ENCODE measurements around the gene PAWR. TPM values are rescaled to one million over a fixed set of nuclear protein-coding genes. Genes with fewer than 3 reads are reported as not detected.

Gene PAWR
- total and polyA plus RNA-seq, 10 of the 15 experiments (the other 5 are each of a cell fraction or from before 2014, with no cell fraction given), result 8.1 to 70.6 (median 24.2) TPM

- intact Hi-C loops (cut with micrococcal nuclease; ENCODE audit: unreplicated experiment), result no loop called here
- TF ChIP-seq, protein P1, sequence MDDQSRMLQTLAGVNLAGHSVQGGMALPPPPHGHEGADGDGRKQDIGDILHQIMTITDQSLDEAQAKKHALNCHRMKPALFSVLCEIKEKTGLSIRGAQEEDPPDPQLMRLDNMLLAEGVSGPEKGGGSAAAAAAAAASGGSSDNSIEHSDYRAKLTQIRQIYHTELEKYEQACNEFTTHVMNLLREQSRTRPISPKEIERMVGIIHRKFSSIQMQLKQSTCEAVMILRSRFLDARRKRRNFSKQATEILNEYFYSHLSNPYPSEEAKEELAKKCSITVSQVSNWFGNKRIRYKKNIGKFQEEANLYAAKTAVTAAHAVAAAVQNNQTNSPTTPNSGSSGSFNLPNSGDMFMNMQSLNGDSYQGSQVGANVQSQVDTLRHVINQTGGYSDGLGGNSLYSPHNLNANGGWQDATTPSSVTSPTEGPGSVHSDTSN (IDR thresholded peaks at IDR 0.05; ENCODE audit: insufficient replicate concordance, low read depth, low read length), result no peak
- TF ChIP-seq RAD51 (IDR thresholded peaks at IDR 0.05), result no peak
- no peak for TF ChIP-seq FOXK2 (IDR thresholded peaks at IDR 0.05)
- TF ChIP-seq ZBTB11 (CRISPR knock-in tag; IDR thresholded peaks at IDR 0.05), result no peak
- TF ChIP-seq IKZF1 (conservative IDR thresholded peaks at IDR 0.05), result no peak
- TF ChIP-seq GATAD2B (conservative IDR thresholded peaks at IDR 0.05; ENCODE audit: low read depth), result no peak
- TF ChIP-seq ESRRA (IDR thresholded peaks at IDR 0.05; ENCODE audit: low read length), result no peak
- TF ChIP-seq ZNF687 (IDR thresholded peaks at IDR 0.05), result no peak
- no peak for TF ChIP-seq CHD2 (IDR thresholded peaks at IDR 0.05; ENCODE audit: borderline replicate concordance, low read depth, low read length)
- no peak for TF ChIP-seq PAX8 (IDR thresholded peaks at IDR 0.05)
- no peak for TF ChIP-seq E2F8 (IDR thresholded peaks at IDR 0.05; ENCODE audit: low read depth, partially characterized antibody)
- no peak for TF ChIP-seq MYC (IDR thresholded peaks at IDR 0.05; ENCODE audit: insufficient read depth, insufficient read length, insufficient replicate concordance, low read length, severe bottlenecking)
- TF ChIP-seq NFIC (IDR thresholded peaks at IDR 0.05; ENCODE audit: low read depth, low read length), result no peak
These were observed 121.1 kb downstream of the PAWR start for GRCh38 chr12:79569679-79570078.

More at GRCh38 chr12:79569679-79570078, 121.1 kb downstream of the PAWR start:
- CTCF ChIA-PET, result interaction anchor here (0.6 kb wide), 1 partner anchor 15 kb away, joined by 3 read pairs; no protein-coding TSS in a partner anchor
- Histone ChIP-seq H3K4me1 (ENCODE audit: control insufficient read depth, insufficient read depth, low read length) (no peaks in the 10 kb centered on the region), H3K36me3 (ENCODE audit: control insufficient read depth in 2 of 2, insufficient read depth in 2 of 2, low read length in 1 of 2) (peaks cover 0 to 2% of the 10 kb centered on the region in 2 experiments; a peak in 3 of 4 replicates), H3K27me3 (replicated peaks in 1 of 2; ENCODE audit: control insufficient read depth in 2 of 2, insufficient read depth in 2 of 2, low read length in 1 of 2) (no peaks in the 10 kb centered on the region), H3K4me2 (ENCODE audit: control insufficient read depth, insufficient read depth) (no peak overlapping the region), H4K20me1 (ENCODE audit: control insufficient read depth, insufficient read depth) (no peaks in the 10 kb centered on the region), H3K79me2 (ENCODE audit: control insufficient read depth, insufficient read depth, low read length) (no peaks in the 10 kb centered on the region), H3K9me3 (replicated peaks; ENCODE audit: control insufficient read depth, insufficient read depth, low read length) (peaks cover 4% of the 10 kb centered on the region; the same call in 1 of the 3 replicates), H3K27ac (ENCODE audit: control insufficient read depth, insufficient read depth) (no peak overlapping the region), H3K4me3 (no peak overlapping the region), H3K9ac (ENCODE audit: control insufficient read depth, insufficient read depth, low read length) (no peak overlapping the region), H2AFZ (ENCODE audit: control insufficient read depth, low read depth, low read length) (no peak overlapping the region)
- DNase-seq (ENCODE audit: low read depth, low spot score) (no peak), FAIRE-seq (no peak), ATAC-seq (no peak)
- no TSS peak for BruUV-seq (replicated peaks)
- 100% methylated on average over 2 of the region's 3 CpGs for WGBS (ENCODE audit: insufficient coverage, insufficient replicate concordance, low lambda C conversion rate, missing lambda C conversion rate)
- POLR2A ChIA-PET, result no interaction called here
- SMC1A ChIA-PET (ENCODE audit: uncharacterized antibody, unreplicated experiment), result interaction anchor here (0.7 to 1.5 kb wide), 2 partner anchors 12 to 32 kb away, joined by 3 read pairs; no protein-coding TSS in a partner anchor
- RAD21 ChIA-PET (ENCODE audit: unreplicated experiment), result no interaction called here
- in situ Hi-C loops (cut with MboI), result no loop called here
